ENCODE results near the gene RFX8.
A peak's percentile ranks its signal among the peaks of the same experiment; 100 is the strongest.

Gene RFX8

GRCh38 chr2:101419096-101419663 is 55.7 kb downstream of the RFX8 start:
- FAIRE-seq = peak; percentile 38
- TF ChIP-seq SPI1 (IDR thresholded peaks at IDR 0.05; ENCODE audit: low read depth, low read length) (no peak), POU2F2 (IDR thresholded peaks at IDR 0.05; ENCODE audit: low read depth, low read length) (no peak), PAX5 (IDR thresholded peaks at IDR 0.05; ENCODE audit: insufficient read depth, low read length, severe bottlenecking) (no peak), POLR2A (IDR thresholded peaks at IDR 0.05; ENCODE audit: low read depth, low read length) (no peak), TAF1 (IDR thresholded peaks at IDR 0.05; ENCODE audit: low read depth, low read length) (no peak), POLR2AphosphoS5 (IDR thresholded peaks at IDR 0.05; ENCODE audit: low read depth, low read length) (no peak)
- DNase-seq (ENCODE audit: insufficient read length, low spot score) = peak; percentile 47

GRCh38 chr2:101418460-101419095 is 56.3 kb downstream of the RFX8 start:
- TF ChIP-seq POLR2AphosphoS5 (IDR thresholded peaks at IDR 0.05; ENCODE audit: low read depth, low read length) (no peak), POLR2A (IDR thresholded peaks at IDR 0.05; ENCODE audit: low read depth, low read length) (no peak), POU2F2 (IDR thresholded peaks at IDR 0.05; ENCODE audit: low read depth, low read length) (no peak), TAF1 (IDR thresholded peaks at IDR 0.05; ENCODE audit: low read depth, low read length) (no peak), SPI1 (IDR thresholded peaks at IDR 0.05; ENCODE audit: low read depth, low read length) (no peak), PAX5 (IDR thresholded peaks at IDR 0.05; ENCODE audit: insufficient read depth, low read length, severe bottlenecking) (no peak)
- FAIRE-seq = no peak

GRCh38 chr2:101416609-101417008 is 58.3 kb downstream of the RFX8 start:
- no peak for FAIRE-seq

More at GRCh38 chr2:101418460-101419095, 56.3 kb downstream of the RFX8 start:
- no peak for DNase-seq (ENCODE audit: insufficient read length, low spot score)

DNA sequence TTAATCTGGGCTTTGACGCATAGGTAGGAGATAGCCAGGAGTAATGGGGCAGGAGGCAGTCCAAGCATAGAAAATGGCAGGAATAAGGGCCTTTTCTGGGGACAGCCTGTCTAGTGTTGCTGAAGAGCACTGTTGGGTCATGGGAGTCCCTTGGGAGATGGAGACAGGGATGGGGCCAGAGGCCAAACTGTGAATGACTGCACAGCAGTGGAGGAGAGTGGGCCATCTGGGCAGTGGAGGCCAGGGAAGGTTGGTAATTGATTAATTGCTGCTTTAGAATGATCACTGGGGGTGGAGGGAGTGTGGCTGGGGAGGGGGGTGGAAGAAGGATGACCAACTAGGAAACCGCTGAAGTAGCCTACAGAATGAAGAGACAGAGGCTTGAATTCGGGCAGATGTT is 59.0 kb downstream of the RFX8 start:
- FAIRE-seq = no peak
- no peak for TF ChIP-seq SPI1 (IDR thresholded peaks at IDR 0.05; ENCODE audit: low read depth, low read length)
- DNase-seq (ENCODE audit: insufficient read length, low spot score) = no peak

More at GRCh38 chr2:101416609-101417008, 58.3 kb downstream of the RFX8 start:
- TF ChIP-seq TAF1 (IDR thresholded peaks at IDR 0.05; ENCODE audit: low read depth, low read length) (no peak), POU2F2 (IDR thresholded peaks at IDR 0.05; ENCODE audit: low read depth, low read length) (no peak), POLR2A (IDR thresholded peaks at IDR 0.05; ENCODE audit: low read depth, low read length) (no peak), PAX5 (IDR thresholded peaks at IDR 0.05; ENCODE audit: insufficient read depth, low read length, severe bottlenecking) (no peak), POLR2AphosphoS5 (IDR thresholded peaks at IDR 0.05; ENCODE audit: low read depth, low read length) (no peak), SPI1 (IDR thresholded peaks at IDR 0.05; ENCODE audit: low read depth, low read length) (no peak)
- no peak for DNase-seq (ENCODE audit: insufficient read length, low spot score)

DNA sequence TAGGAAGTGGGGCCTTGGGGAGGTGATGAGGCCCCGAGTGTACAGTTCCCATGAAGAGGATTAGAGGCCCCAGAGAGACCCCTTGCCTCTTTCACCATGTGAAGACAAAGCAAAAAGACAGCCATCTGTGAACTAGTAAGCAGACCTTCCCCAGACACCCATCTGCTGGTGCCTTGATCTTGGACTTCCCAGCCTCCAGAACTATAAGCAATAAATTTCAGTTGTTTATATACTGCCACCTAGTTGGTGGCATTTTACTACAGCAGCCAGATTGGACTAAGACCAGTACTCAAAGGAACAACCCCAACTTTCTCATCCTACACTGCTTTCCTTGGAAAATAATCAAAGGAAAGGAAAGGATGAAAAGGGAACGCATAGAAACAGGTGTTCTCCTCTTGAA is 59.7 kb downstream of the RFX8 start:
- TF ChIP-seq PAX5 (IDR thresholded peaks at IDR 0.05; ENCODE audit: insufficient read depth, low read length, severe bottlenecking) = no peak
- no peak for TF ChIP-seq POLR2A (IDR thresholded peaks at IDR 0.05; ENCODE audit: low read depth, low read length)
- no peak for TF ChIP-seq TAF1 (IDR thresholded peaks at IDR 0.05; ENCODE audit: low read depth, low read length)
- no peak for TF ChIP-seq POU2F2 (IDR thresholded peaks at IDR 0.05; ENCODE audit: low read depth, low read length)
- TF ChIP-seq POLR2AphosphoS5 (IDR thresholded peaks at IDR 0.05; ENCODE audit: low read depth, low read length) = no peak
- TF ChIP-seq SPI1 (IDR thresholded peaks at IDR 0.05; ENCODE audit: low read depth, low read length) = no peak
- DNase-seq (ENCODE audit: insufficient read length, low spot score) (no peak), FAIRE-seq (no peak)

GRCh38 chr2:101412092-101412694 is 62.7 kb downstream of the RFX8 start:
- no peak for TF ChIP-seq TAF1 (IDR thresholded peaks at IDR 0.05; ENCODE audit: low read depth, low read length)
- no peak for FAIRE-seq

GRCh38 chr2:101410746-101411145 is 64.2 kb downstream of the RFX8 start:
- DNase-seq (ENCODE audit: insufficient read length, low spot score) (no peak), FAIRE-seq (no peak)
- TF ChIP-seq POLR2A (IDR thresholded peaks at IDR 0.05; ENCODE audit: low read depth, low read length) (no peak), POLR2AphosphoS5 (IDR thresholded peaks at IDR 0.05; ENCODE audit: low read depth, low read length) (no peak), POU2F2 (IDR thresholded peaks at IDR 0.05; ENCODE audit: low read depth, low read length) (no peak), TAF1 (IDR thresholded peaks at IDR 0.05; ENCODE audit: low read depth, low read length) (no peak), SPI1 (IDR thresholded peaks at IDR 0.05; ENCODE audit: low read depth, low read length) (no peak), PAX5 (IDR thresholded peaks at IDR 0.05; ENCODE audit: insufficient read depth, low read length, severe bottlenecking) (no peak)

More at GRCh38 chr2:101412092-101412694, 62.7 kb downstream of the RFX8 start:
- DNase-seq (ENCODE audit: insufficient read length, low spot score) = no peak

DNA sequence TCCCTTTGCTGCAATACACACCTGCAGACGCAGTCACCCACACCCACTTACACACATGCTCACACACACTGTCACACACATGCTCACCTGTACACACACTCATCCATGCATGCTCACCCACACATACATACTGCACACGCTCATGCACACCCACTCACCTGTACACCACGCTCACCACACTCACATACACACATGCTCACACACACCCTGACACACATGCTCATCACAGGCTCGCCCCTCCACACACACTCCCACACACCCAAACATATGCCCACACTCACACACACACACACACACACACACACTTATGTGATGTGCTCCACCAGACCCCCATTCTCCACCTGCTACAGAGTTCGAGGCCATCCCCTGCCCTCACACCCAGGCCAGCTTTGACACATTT is 64.8 kb downstream of the RFX8 start:
- DNase-seq (ENCODE audit: insufficient read length, low spot score) (no peak), FAIRE-seq (peak; percentile 5)
- TF ChIP-seq TAF1 (IDR thresholded peaks at IDR 0.05; ENCODE audit: low read depth, low read length) = no peak
- no peak for TF ChIP-seq POLR2AphosphoS5 (IDR thresholded peaks at IDR 0.05; ENCODE audit: low read depth, low read length)
- TF ChIP-seq POU2F2 (IDR thresholded peaks at IDR 0.05; ENCODE audit: low read depth, low read length) = no peak
- no peak for TF ChIP-seq PAX5 (IDR thresholded peaks at IDR 0.05; ENCODE audit: insufficient read depth, low read length, severe bottlenecking)
- TF ChIP-seq SPI1 (IDR thresholded peaks at IDR 0.05; ENCODE audit: low read depth, low read length) = no peak
- no peak for TF ChIP-seq POLR2A (IDR thresholded peaks at IDR 0.05; ENCODE audit: low read depth, low read length)

GRCh38 chr2:101409699-101410098 is 65.2 kb downstream of the RFX8 start:
- FAIRE-seq (no peak), DNase-seq (ENCODE audit: insufficient read length, low spot score) (no peak)

More at GRCh38 chr2:101409699-101410098, 65.2 kb downstream of the RFX8 start:
- no peak for TF ChIP-seq POLR2A (IDR thresholded peaks at IDR 0.05; ENCODE audit: low read depth, low read length)
- TF ChIP-seq SPI1 (IDR thresholded peaks at IDR 0.05; ENCODE audit: low read depth, low read length) = no peak
- TF ChIP-seq TAF1 (IDR thresholded peaks at IDR 0.05; ENCODE audit: low read depth, low read length) = no peak
- no peak for TF ChIP-seq PAX5 (IDR thresholded peaks at IDR 0.05; ENCODE audit: insufficient read depth, low read length, severe bottlenecking)
- TF ChIP-seq POLR2AphosphoS5 (IDR thresholded peaks at IDR 0.05; ENCODE audit: low read depth, low read length) = no peak
- TF ChIP-seq POU2F2 (IDR thresholded peaks at IDR 0.05; ENCODE audit: low read depth, low read length) = no peak

Measured in GM12891 (cell line).